ENCODE data around the gene MACROD2. TPM values are rescaled to one million over a fixed set of nuclear protein-coding genes. Genes with fewer than 3 reads are reported as not detected.
"Not testable (repeated sequence)": the region's sequence is repeated elsewhere in the genome, so short reads cannot be mapped to it uniquely, and the experiment has no call there.

The MACROD2 gene
- total RNA-seq, 2 experiments from 2014 or later: not detected

DNA sequence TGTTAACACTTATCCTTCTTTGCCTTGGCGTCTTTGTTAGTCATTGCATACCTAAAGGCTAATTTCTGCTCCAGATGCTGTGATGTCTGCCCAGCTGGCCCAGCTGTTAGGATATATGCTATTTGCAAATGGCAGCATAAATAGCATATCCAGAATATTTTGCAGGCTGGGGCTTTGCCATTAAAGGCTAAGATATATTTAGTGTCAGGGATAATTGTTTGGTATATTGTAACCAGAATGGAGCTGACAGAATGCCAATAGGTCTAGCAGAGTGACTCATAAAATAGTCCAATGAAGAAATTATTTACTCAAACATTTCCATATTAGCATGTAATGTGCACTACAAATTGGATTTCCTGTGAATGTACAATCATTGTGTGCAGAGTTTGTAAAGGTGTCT is 926.2 kb downstream of the MACROD2 start:
- Mint-ChIP-seq H3K4me3 (no peak overlapping the region), H3K36me3 (no peaks in the 10 kb centered on the region)

DNA sequence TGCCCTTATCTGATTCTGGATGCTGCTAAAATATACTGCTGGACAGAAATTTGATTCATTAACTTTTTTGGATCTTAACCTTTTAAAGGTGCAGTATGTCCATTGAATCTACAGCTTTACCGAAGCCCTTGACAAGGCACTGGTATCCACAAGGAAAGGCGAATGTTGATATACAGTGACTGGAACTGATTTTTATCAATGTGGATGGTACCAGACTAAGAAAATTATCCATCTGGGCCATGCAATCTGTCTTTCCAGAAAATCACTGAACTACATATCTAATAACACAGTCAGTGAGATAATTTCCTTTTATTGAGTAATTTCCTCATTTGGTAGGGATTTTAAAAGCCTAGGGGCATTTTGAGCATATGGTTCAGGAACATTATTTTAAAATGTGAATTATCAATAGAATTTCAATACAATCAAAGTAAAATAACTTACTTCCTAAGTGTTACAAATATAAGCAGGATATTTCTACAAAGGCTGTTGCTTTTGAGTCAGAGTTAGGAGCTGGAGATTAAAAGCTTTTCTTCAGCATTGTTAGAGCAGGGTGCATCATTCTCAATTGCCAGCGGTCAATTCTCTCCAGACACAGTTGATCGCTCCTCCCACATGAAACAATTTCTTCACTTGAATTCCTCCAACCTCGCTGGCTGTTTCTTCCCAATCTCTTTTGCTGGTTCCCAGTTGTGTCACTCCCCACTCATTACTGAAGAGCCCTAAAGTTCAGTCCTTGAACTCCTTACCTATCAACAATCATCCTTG is 927.4 kb downstream of the MACROD2 start:
- H3K27me3 Mint-ChIP-seq: no peaks in the 10 kb centered on the region
- ChIA-PET CTCF (no interaction called here), POLR2A (no interaction called here)
- no peak overlapping the region for H3K4me3 Mint-ChIP-seq
- no peaks in the 10 kb centered on the region for H3K36me3 Mint-ChIP-seq
- no peak for DNase-seq
- no peaks in the 10 kb centered on the region for H3K4me1 Mint-ChIP-seq (ENCODE audit: low read depth)
- intact Hi-C loops (cut with micrococcal nuclease): no loop called here
- H3K9me3 Mint-ChIP-seq: peaks cover 11% of the 10 kb centered on the region
- H3K27ac Mint-ChIP-seq: no peak overlapping the region

More for the DNA sequence above, 926.2 kb downstream of the MACROD2 start:
- Mint-ChIP-seq H3K27me3 (no peaks in the 10 kb centered on the region), H3K9me3 (peaks cover 13% of the 10 kb centered on the region), H3K27ac (no peak overlapping the region), H3K4me1 (ENCODE audit: low read depth) (no peaks in the 10 kb centered on the region)
- DNase-seq: no peak
- CTCF ChIA-PET: interaction anchor here (0.6 kb wide), 1 partner anchor 939 kb away, joined by 3 read pairs; no protein-coding TSS in a partner anchor
- POLR2A ChIA-PET: no interaction called here
- intact Hi-C loops (cut with micrococcal nuclease): no loop called here

- Mint-ChIP-seq H3K27me3 (no peaks in the 10 kb centered on the region), H3K4me1 (ENCODE audit: low read depth) (no peaks in the 10 kb centered on the region), H3K36me3 (no peaks in the 10 kb centered on the region), H3K4me3 (no peak overlapping the region), H3K9me3 (peaks cover 13% of the 10 kb centered on the region), H3K27ac (no peak overlapping the region)
- intact Hi-C loops (cut with micrococcal nuclease): no loop called here
- POLR2A ChIA-PET: no interaction called here
- CTCF ChIA-PET: no interaction called here
- DNase-seq: no peak
Observed at GRCh38 chr20:14924433-14924832, 929.1 kb downstream of the MACROD2 start.

- ChIA-PET CTCF (no interaction called here), POLR2A (no interaction called here)
- H3K27ac Mint-ChIP-seq: no peak overlapping the region
- H3K9me3 Mint-ChIP-seq: peaks cover 14% of the 10 kb centered on the region
- DNase-seq: no peak
- intact Hi-C loops (cut with micrococcal nuclease): no loop called here
- no peak overlapping the region for H3K4me3 Mint-ChIP-seq
- H3K36me3 Mint-ChIP-seq: no peaks in the 10 kb centered on the region
- H3K4me1 Mint-ChIP-seq (ENCODE audit: low read depth): no peaks in the 10 kb centered on the region
- H3K27me3 Mint-ChIP-seq: no peaks in the 10 kb centered on the region
Observed at GRCh38 chr20:14925300-14925699, 930.0 kb downstream of the MACROD2 start.

- intact Hi-C loops (cut with micrococcal nuclease); H3K27ac Mint-ChIP-seq; H3K4me3 Mint-ChIP-seq; H3K4me1 Mint-ChIP-seq (ENCODE audit: low read depth); CTCF ChIA-PET; POLR2A ChIA-PET; H3K36me3 Mint-ChIP-seq; H3K27me3 Mint-ChIP-seq; DNase-seq: not testable (repeated sequence)
- H3K9me3 Mint-ChIP-seq: peaks cover 16% of the 10 kb centered on the region
Observed at GRCh38 chr20:14926436-14926835, 931.1 kb downstream of the MACROD2 start.

GRCh38 chr20:14928083-14928482 is 932.8 kb downstream of the MACROD2 start:
- no peak overlapping the region for H3K4me3 Mint-ChIP-seq
- intact Hi-C loops (cut with micrococcal nuclease): no loop called here
- no peaks in the 10 kb centered on the region for H3K4me1 Mint-ChIP-seq (ENCODE audit: low read depth)
- DNase-seq: no peak
- ChIA-PET POLR2A (no interaction called here), CTCF (no interaction called here)
- no peaks in the 10 kb centered on the region for H3K27me3 Mint-ChIP-seq
- no peaks in the 10 kb centered on the region for H3K36me3 Mint-ChIP-seq
- H3K9me3 Mint-ChIP-seq: peaks cover 16% of the 10 kb centered on the region
- no peak overlapping the region for H3K27ac Mint-ChIP-seq

DNA sequence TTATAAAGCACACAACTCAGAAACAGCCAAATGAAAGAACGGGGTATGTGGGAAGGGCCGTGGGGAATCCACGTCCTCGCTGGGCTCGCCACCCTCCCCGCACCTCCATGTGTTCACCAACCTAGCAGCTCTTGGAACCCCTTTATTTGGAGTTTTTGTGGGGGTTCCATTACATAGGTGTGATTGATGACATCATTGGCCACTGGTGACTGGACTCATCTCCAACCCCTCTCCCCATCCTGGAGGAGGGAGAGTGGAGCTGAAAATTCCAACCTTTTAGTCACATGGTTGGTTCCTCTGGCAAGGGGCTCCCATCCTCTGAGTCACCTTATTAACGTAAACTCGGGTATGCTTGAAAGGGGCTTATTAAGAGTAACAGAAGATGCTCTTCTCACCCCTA is 934.1 kb downstream of the MACROD2 start:
- H3K36me3 Mint-ChIP-seq: no peaks in the 10 kb centered on the region
- H3K27ac Mint-ChIP-seq: no peak overlapping the region
- peaks cover 13% of the 10 kb centered on the region for H3K9me3 Mint-ChIP-seq
- intact Hi-C loops (cut with micrococcal nuclease): no loop called here
- CTCF ChIA-PET: no interaction called here
- no peak for DNase-seq
- no peak overlapping the region for H3K4me3 Mint-ChIP-seq
- POLR2A ChIA-PET: no interaction called here
- no peaks in the 10 kb centered on the region for H3K4me1 Mint-ChIP-seq (ENCODE audit: low read depth)
- H3K27me3 Mint-ChIP-seq: no peaks in the 10 kb centered on the region

DNA sequence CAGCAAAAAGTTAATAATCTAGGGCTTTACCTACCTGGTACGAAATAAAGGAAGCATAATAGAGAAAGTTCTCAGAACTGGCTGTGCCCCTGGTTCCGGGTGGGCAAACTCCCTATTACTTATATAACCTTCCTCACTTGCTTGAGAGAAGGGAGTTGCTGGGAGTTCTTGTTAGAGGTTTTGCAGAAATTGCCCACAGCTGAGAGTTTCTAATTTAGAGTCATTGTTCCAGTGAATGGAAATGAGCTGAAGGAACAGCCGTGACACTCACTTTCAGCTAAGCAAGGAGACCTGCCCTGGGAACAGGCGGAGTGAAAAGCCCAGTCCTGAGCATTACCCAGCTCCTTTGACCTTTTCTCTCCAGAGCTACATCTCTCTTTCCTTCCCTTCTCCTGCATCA is 936.7 kb downstream of the MACROD2 start:
- DNase-seq: no peak
- POLR2A ChIA-PET: no interaction called here
- CTCF ChIA-PET: no interaction called here
- H3K27ac Mint-ChIP-seq: no peak overlapping the region
- no peaks in the 10 kb centered on the region for H3K36me3 Mint-ChIP-seq
- no peaks in the 10 kb centered on the region for H3K4me1 Mint-ChIP-seq (ENCODE audit: low read depth)
- H3K9me3 Mint-ChIP-seq: peaks cover 16% of the 10 kb centered on the region
- no peaks in the 10 kb centered on the region for H3K27me3 Mint-ChIP-seq
- intact Hi-C loops (cut with micrococcal nuclease): no loop called here
- H3K4me3 Mint-ChIP-seq: no peak overlapping the region

DNA sequence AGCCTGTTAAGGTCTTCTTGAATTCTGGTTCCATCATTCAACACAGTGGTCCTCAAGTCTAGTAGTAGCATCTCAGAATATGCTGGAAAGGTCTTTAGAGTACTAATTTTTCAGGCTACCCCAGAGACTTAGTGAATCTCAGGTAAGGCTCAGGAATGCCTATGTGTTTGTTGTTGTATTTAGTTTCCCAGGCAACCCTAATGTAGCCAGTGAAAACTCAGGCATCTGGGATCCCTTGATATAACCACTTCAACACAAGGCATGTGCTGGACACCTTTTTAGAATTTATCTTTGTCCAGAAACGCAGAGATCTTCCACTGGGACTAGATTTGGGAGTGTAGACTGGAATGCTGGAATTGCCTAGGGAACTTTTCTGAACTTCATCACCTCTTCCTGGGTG is 940.0 kb downstream of the MACROD2 start:
- no peak for DNase-seq
- no peak overlapping the region for H3K4me3 Mint-ChIP-seq
- no peaks in the 10 kb centered on the region for H3K27me3 Mint-ChIP-seq
- H3K36me3 Mint-ChIP-seq: no peaks in the 10 kb centered on the region
- intact Hi-C loops (cut with micrococcal nuclease): no loop called here
- peaks cover 24% of the 10 kb centered on the region for H3K9me3 Mint-ChIP-seq
- no peak overlapping the region for H3K27ac Mint-ChIP-seq
- ChIA-PET POLR2A (no interaction called here), CTCF (no interaction called here)
- no peaks in the 10 kb centered on the region for H3K4me1 Mint-ChIP-seq (ENCODE audit: low read depth)

DNA sequence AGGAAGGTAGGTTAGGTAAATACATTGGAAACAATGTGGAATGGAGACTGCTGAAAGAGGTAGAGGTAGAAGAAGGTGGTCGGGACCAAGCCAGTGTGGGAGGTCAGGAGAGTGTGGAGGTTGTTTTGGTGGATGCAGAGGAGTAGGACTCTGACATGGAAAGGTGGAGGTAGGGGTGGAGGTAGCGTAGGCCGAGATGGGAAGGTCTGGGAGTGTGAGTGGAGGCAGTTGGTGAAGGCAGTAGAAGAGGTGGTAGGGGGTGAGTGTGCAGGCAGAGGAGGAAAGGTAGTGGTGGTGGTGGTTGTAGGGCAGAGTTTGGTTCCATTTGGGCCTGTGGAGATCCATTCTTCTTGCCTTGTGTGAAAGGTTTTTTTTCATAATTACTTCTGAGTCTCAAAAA is 941.7 kb downstream of the MACROD2 start:
- Mint-ChIP-seq H3K9me3 (peaks cover 27% of the 10 kb centered on the region), H3K36me3 (no peaks in the 10 kb centered on the region), H3K4me1 (ENCODE audit: low read depth) (no peaks in the 10 kb centered on the region), H3K27ac (no peak overlapping the region), H3K4me3 (no peak overlapping the region), H3K27me3 (no peaks in the 10 kb centered on the region)
- intact Hi-C loops (cut with micrococcal nuclease): no loop called here
- no peak for DNase-seq
- POLR2A ChIA-PET: no interaction called here
- CTCF ChIA-PET: no interaction called here

DNA sequence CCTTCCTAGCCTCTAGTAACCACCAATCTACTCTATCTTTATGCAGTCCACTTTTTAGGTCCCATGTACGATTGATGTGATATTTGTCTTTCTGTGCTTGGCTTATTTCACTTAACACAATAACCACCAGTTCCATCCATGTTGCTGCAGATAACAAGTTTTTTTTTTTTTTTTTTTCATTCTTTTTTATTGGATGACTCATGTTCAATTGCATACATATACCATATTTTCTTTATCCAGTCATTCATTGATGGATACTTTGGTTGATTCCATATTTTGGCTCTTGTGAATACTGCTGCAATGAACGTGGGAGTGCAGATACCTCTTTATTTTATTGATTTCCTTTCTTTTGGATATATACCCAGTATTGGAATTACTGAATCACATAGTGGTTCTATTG is 942.5 kb downstream of the MACROD2 start:
- DNase-seq: no peak

DNA sequence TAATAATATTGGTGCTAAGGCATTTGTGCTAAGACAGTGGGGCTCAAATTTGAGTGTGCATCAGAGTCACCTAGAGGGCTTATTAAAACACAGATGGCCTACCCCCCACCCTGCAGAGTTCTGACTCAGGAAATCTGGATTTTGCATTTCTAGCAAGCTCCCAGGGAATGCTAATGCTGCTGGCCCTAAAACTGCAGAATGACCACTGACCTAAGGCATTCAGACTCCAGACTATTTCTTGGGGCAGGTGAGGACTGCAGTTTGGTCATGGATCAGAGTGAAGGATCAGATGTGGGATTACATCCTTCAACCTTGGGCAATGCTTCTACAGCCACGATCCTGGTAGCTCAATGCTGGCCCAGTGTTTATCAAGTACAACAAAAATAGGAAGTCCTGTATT is 952.2 kb downstream of the MACROD2 start:
- H3K27me3 Mint-ChIP-seq: no peaks in the 10 kb centered on the region
- H3K4me3 Mint-ChIP-seq: no peak overlapping the region
- CTCF ChIA-PET: no interaction called here

More for the DNA sequence above, 942.5 kb downstream of the MACROD2 start:
- H3K27me3 Mint-ChIP-seq: no peaks in the 10 kb centered on the region
- intact Hi-C loops (cut with micrococcal nuclease): no loop called here
- no peak overlapping the region for H3K27ac Mint-ChIP-seq
- ChIA-PET CTCF (no interaction called here), POLR2A (no interaction called here)
- H3K9me3 Mint-ChIP-seq: peaks cover 27% of the 10 kb centered on the region
- no peak overlapping the region for H3K4me3 Mint-ChIP-seq
- no peaks in the 10 kb centered on the region for H3K36me3 Mint-ChIP-seq
- H3K4me1 Mint-ChIP-seq (ENCODE audit: low read depth): no peaks in the 10 kb centered on the region

GRCh38 chr20:14947946-14948345 is 952.6 kb downstream of the MACROD2 start:
- intact Hi-C loops (cut with micrococcal nuclease): no loop called here
- Mint-ChIP-seq H3K27me3 (no peaks in the 10 kb centered on the region), H3K27ac (no peak overlapping the region), H3K9me3 (peaks cover 9% of the 10 kb centered on the region), H3K36me3 (no peaks in the 10 kb centered on the region), H3K4me1 (ENCODE audit: low read depth) (no peaks in the 10 kb centered on the region), H3K4me3 (no peak overlapping the region)
- POLR2A ChIA-PET: no interaction called here
- DNase-seq: no peak
- CTCF ChIA-PET: no interaction called here

More for the DNA sequence above, 952.2 kb downstream of the MACROD2 start:
- no peak for DNase-seq
- POLR2A ChIA-PET: no interaction called here
- Mint-ChIP-seq H3K27ac (no peak overlapping the region), H3K9me3 (peaks cover 10% of the 10 kb centered on the region), H3K4me1 (ENCODE audit: low read depth) (no peaks in the 10 kb centered on the region), H3K36me3 (no peaks in the 10 kb centered on the region)
- intact Hi-C loops (cut with micrococcal nuclease): no loop called here
